ENCODE data around the gene NKD2. TPM values are rescaled to one million over a fixed set of nuclear protein-coding genes. Genes with fewer than 3 reads are reported as not detected.

Gene NKD2
- total and polyA plus RNA-seq, 5 donors from 2014 or later, result not detected

DNA sequence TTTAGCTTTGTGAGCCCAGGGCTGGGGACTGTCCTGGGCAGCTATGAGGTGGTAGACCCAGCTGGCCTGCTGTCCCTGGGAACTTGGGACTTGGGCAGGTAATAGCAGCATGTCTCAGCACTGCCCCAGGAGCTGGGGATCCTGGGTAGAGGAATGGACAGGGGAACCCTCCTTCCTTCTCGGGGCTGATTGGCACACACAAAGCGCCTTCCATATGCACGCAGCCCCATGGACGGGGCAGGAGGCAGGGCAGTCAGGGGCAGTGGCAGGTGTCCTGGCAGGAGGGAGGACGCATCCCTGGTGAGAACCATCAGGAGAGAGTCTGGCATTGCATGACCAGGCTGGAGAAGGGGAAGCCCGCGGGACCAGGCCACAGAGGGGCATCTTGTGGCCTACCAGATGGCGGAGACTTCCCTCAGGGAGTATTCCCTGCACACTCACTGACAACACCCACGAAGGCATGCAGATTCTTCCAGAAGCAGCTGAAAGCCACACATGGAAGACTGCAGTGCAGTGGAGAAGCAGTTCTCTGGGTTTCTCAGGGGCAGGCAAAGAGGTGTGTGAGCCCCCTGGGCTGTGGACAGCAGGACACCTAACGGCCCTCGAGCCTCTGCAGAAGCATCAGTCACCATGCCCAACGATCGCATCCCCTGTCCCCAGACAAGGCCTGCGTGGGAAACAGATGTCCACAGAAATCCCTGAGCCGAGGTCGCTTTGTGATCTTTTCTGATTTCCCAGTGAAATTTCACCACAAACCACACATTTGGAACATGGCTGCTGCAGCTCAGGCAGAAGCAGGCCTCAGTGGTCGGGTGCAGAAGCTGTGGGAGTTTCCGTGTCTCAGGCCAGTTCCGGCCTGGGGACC lies 7.0 kb upstream of the NKD2 start:
- no peak overlapping the region for H3K27ac Mint-ChIP-seq

DNA sequence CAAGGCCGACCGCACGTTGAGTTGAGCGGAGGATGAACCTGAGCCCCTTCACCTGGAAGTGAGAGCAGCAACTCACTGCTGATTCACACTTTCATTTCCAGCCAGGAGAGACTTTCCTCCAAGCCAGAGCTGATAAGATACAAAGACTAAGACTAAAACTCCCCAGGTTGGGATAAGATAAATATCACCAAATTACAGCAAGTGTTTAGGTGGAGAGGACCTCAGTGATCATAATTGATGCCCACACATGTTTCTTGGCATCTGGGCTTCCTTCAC lies 6.4 kb upstream of the NKD2 start:
- Histone ChIP-seq H3K9me3 (ENCODE audit: control insufficient read depth in 2 of 2, low read length in 2 of 2) (no peaks in the 10 kb centered on the region), H3K4me1 (ENCODE audit: control insufficient read depth, insufficient read depth, low read length, poor library complexity, severe bottlenecking) (peaks cover 30% of the 10 kb centered on the region), H3K36me3 (ENCODE audit: control insufficient read depth, insufficient read depth, low read length) (no peaks in the 10 kb centered on the region), H3K4me3 (ENCODE audit: low read depth, low read length) (no peak overlapping the region), H3K27ac (ENCODE audit: insufficient read depth, low read length, poor library complexity, severe bottlenecking) (no peak overlapping the region), H3K27me3 (ENCODE audit: control insufficient read depth, insufficient read depth, low read length) (peaks cover 8% of the 10 kb centered on the region)
- peaks cover 0 to 28% (median 5%) of the 10 kb centered on the region in 4 donors for H3K4me1 Mint-ChIP-seq
- H3K27ac Mint-ChIP-seq, result no peak overlapping the region
- DNase-seq (no peak), ATAC-seq (ENCODE audit: low read depth in 2 of 2) (no peak)
- peak overlapping the region in 1 of 4 donors; percentile 40 for H3K4me3 Mint-ChIP-seq
- H3K36me3 Mint-ChIP-seq, result no peaks in the 10 kb centered on the region
- H3K9me3 Mint-ChIP-seq, result no peaks in the 10 kb centered on the region
- peaks cover 33% of the 10 kb centered on the region for H3K27me3 Mint-ChIP-seq

More for the DNA sequence above, 7.0 kb upstream of the NKD2 start:
- Mint-ChIP-seq H3K4me3 (peak overlapping the region in 1 of 4 donors; percentile 40), H3K36me3 (no peaks in the 10 kb centered on the region), H3K4me1 (peaks cover 0 to 31% (median 9%) of the 10 kb centered on the region in 4 donors), H3K27me3 (peaks cover 27% of the 10 kb centered on the region), H3K9me3 (no peaks in the 10 kb centered on the region)
- no peak for ATAC-seq (ENCODE audit: low read depth in 2 of 2)
- no peak overlapping the region for H3K4me3 ChIP-seq (ENCODE audit: low read depth, low read length)
- peaks cover 8% of the 10 kb centered on the region for H3K27me3 ChIP-seq (ENCODE audit: control insufficient read depth, insufficient read depth, low read length)
- no peaks in the 10 kb centered on the region for H3K36me3 ChIP-seq (ENCODE audit: control insufficient read depth, insufficient read depth, low read length)
- peaks cover 35% of the 10 kb centered on the region for H3K4me1 ChIP-seq (ENCODE audit: control insufficient read depth, insufficient read depth, low read length, poor library complexity, severe bottlenecking)
- H3K27ac ChIP-seq (ENCODE audit: insufficient read depth, low read length, poor library complexity, severe bottlenecking), result no peak overlapping the region
- DNase-seq, result no peak
- H3K9me3 ChIP-seq (ENCODE audit: control insufficient read depth in 2 of 2, low read length in 2 of 2), result no peaks in the 10 kb centered on the region

DNA sequence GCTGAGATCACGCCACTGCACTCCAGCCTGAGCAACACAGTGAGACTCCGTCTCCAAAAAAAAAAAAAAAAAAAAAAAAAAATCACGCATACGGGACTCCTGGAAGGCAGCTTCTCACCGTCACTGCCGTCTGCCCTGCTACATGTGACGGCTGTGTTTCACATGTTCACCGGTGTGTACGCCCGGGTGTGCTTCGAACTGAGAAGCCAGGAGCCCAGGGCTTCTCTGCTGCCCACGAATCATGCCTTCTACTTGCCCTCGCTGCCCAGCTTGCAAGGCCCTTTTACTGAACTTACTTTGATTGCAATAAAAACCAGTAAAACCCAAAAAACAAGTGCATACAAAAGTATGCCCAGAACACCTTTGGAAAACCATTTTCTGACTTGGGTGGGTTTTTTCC lies 5.8 kb upstream of the NKD2 start:
- H3K9me3 Mint-ChIP-seq, result no peaks in the 10 kb centered on the region
- no peak overlapping the region for H3K4me3 ChIP-seq (ENCODE audit: low read depth, low read length)
- no peaks in the 10 kb centered on the region for H3K9me3 ChIP-seq (ENCODE audit: control insufficient read depth in 2 of 2, low read length in 2 of 2)
- peaks cover 8% of the 10 kb centered on the region for H3K27me3 ChIP-seq (ENCODE audit: control insufficient read depth, insufficient read depth, low read length)
- peaks cover 0 to 27% (median 3%) of the 10 kb centered on the region in 4 donors for H3K4me1 Mint-ChIP-seq
- H3K36me3 ChIP-seq (ENCODE audit: control insufficient read depth, insufficient read depth, low read length), result no peaks in the 10 kb centered on the region
- peaks cover 30% of the 10 kb centered on the region for H3K4me1 ChIP-seq (ENCODE audit: control insufficient read depth, insufficient read depth, low read length, poor library complexity, severe bottlenecking)
- peaks cover 39% of the 10 kb centered on the region for H3K27me3 Mint-ChIP-seq
- ATAC-seq (ENCODE audit: low read depth in 2 of 2), result no peak
- DNase-seq, result no peak
- no peak overlapping the region for H3K27ac ChIP-seq (ENCODE audit: insufficient read depth, low read length, poor library complexity, severe bottlenecking)
- H3K4me3 Mint-ChIP-seq, result peak overlapping the region in 2 of 4 donors; percentile 12 to 92
- H3K36me3 Mint-ChIP-seq, result no peaks in the 10 kb centered on the region
- no peak overlapping the region for H3K27ac Mint-ChIP-seq

DNA sequence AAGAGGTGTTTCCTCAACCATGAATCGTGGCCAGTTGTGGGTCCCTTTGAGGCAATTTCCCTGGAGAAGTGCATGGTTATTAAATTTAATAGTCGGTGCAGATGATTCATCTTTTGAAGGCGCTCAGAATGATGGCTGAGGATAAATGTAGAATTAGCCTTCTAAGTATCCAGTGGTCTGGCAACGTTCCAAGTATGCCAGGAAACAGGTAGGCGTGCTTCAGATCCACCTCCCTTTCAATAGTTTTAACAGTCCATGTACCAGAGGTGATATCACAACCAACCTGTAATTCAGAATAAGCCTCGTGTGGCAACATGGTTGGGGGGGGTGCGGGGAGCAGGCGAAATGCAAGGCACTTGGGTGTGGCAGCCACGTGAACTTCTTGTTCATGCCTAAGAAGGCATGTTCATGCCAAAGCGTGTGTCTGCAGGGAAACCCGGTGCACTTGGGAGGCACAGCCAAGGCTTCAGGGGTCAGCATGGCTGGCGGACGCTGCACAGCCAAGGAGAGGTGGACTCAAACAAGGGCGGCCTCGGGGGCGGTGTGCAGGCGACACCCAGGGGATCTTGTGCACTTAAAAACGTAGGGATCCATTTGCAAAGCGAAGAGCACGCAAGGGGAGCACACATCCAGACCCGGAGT lies 5.2 kb upstream of the NKD2 start:
- H3K4me1 ChIP-seq (ENCODE audit: control insufficient read depth, insufficient read depth, low read length, poor library complexity, severe bottlenecking), result peaks cover 30% of the 10 kb centered on the region
- H3K9me3 ChIP-seq (ENCODE audit: control insufficient read depth in 2 of 2, low read length in 2 of 2), result no peaks in the 10 kb centered on the region
- H3K27me3 Mint-ChIP-seq, result peaks cover 43% of the 10 kb centered on the region
- H3K9me3 Mint-ChIP-seq, result no peaks in the 10 kb centered on the region
- H3K4me3 Mint-ChIP-seq, result peak overlapping the region; percentile 12 to 92 (median 59)
- DNase-seq, result peak in 1 of 3 donors; percentile 35
- no peak overlapping the region for H3K4me3 ChIP-seq (ENCODE audit: low read depth, low read length)
- no peak for ATAC-seq (ENCODE audit: low read depth in 2 of 2)
- no peak overlapping the region for H3K27ac Mint-ChIP-seq
- H3K36me3 ChIP-seq (ENCODE audit: control insufficient read depth, insufficient read depth, low read length), result no peaks in the 10 kb centered on the region
- no peaks in the 10 kb centered on the region for H3K36me3 Mint-ChIP-seq
- no peak overlapping the region for H3K27ac ChIP-seq (ENCODE audit: insufficient read depth, low read length, poor library complexity, severe bottlenecking)
- peaks cover 0 to 30% (median 3%) of the 10 kb centered on the region in 4 donors for H3K4me1 Mint-ChIP-seq
- peaks cover 10% of the 10 kb centered on the region for H3K27me3 ChIP-seq (ENCODE audit: control insufficient read depth, insufficient read depth, low read length)

DNA sequence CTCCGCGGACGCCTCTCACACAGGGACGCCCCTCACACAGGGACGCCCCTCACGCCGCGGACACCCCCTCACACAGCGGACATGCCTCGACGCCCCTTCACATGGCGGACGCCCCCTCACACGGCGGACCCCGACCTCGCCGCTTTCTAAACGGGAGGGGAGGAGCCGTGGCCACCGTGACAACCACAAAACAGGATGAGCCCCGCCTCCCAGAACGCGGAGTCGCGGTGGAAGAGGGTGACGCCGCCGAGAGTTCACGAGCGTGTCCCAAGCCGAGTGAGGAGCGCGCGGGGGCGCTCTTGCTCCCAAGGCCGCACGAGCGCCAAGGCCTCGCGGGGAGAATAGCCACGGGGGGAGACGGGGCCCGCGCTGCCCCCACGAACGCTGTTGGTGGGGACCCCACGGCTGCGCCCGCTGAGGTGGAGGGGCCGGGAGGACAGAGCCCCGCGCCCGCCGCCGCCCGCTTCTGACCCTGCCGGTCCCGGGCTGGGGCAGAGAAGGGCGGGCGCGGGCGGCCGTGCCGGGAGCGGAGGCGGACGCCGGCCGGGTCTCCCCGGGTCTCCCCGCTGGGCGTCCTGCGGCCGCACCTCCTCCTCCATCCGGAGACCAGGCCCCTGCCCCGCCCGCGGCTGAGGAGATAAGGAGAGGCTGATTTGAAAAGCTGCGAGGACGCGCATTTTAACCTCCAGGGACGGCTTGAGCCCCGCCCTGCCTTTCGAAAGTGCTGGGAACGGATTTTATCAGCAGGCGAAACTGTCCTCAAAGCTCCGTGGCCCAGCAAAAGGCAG lies 3.9 kb upstream of the NKD2 start:
- H3K27me3 ChIP-seq (ENCODE audit: control insufficient read depth, insufficient read depth, low read length), result peaks cover 10% of the 10 kb centered on the region
- DNase-seq (peak in 2 of 3 donors; percentile 30 to 64), ATAC-seq (ENCODE audit: low read depth in 2 of 2) (peak in 1 of 2 donors; percentile 47)
- H3K4me1 ChIP-seq (ENCODE audit: control insufficient read depth, insufficient read depth, low read length, poor library complexity, severe bottlenecking), result peaks cover 30% of the 10 kb centered on the region
- Mint-ChIP-seq H3K27ac (no peak overlapping the region), H3K4me1 (peaks cover 0 to 30% (median 3%) of the 10 kb centered on the region in 4 donors), H3K9me3 (no peaks in the 10 kb centered on the region), H3K27me3 (peaks cover 44% of the 10 kb centered on the region), H3K36me3 (no peaks in the 10 kb centered on the region), H3K4me3 (peak overlapping the region in 3 of 4 donors; percentile 27 to 68 (median 66))
- H3K9me3 ChIP-seq (ENCODE audit: control insufficient read depth in 2 of 2, low read length in 2 of 2), result no peaks in the 10 kb centered on the region
- no peaks in the 10 kb centered on the region for H3K36me3 ChIP-seq (ENCODE audit: control insufficient read depth, insufficient read depth, low read length)
- no peak overlapping the region for H3K4me3 ChIP-seq (ENCODE audit: low read depth, low read length)
- no peak overlapping the region for H3K27ac ChIP-seq (ENCODE audit: insufficient read depth, low read length, poor library complexity, severe bottlenecking)

DNA sequence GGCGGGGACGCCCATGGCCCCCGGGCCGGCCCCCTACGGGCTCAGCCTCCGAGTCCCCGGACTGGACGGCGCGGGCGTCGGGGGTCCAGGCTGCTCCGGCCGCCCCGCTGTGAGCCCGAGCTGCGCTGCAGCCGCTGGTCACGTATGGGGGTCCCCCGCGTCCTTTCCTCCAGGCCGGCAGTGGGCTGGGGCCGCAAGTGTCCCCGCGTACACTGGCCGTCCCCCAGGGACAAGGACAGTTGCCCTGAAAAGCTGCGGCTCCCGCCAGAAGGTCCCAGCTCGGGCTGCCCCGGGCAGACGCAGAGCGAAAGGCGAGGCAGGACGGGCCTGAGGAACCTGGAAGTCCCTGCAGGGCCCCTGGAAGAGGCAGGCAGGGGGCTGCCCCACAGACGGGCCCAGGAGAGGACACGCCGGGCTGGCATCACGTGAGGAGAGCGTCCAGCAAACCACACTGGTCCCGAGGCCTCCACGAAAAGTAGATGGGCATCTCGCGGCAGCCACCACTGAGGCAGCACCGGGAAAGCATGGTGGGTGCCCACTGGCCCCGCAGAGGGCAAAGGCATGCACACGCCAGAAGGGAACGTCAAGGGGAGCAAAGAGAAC lies 3.3 kb upstream of the NKD2 start:
- no peaks in the 10 kb centered on the region for H3K9me3 ChIP-seq (ENCODE audit: control insufficient read depth in 2 of 2, low read length in 2 of 2)
- Mint-ChIP-seq H3K27me3 (peaks cover 50% of the 10 kb centered on the region), H3K27ac (no peak overlapping the region), H3K9me3 (no peaks in the 10 kb centered on the region), H3K4me3 (peak overlapping the region in 2 of 4 donors; percentile 6 to 75), H3K4me1 (peaks cover 0 to 35% (median 5%) of the 10 kb centered on the region in 4 donors), H3K36me3 (no peaks in the 10 kb centered on the region)
- H3K4me3 ChIP-seq (ENCODE audit: low read depth, low read length), result no peak overlapping the region
- H3K27ac ChIP-seq (ENCODE audit: insufficient read depth, low read length, poor library complexity, severe bottlenecking), result no peak overlapping the region
- no peaks in the 10 kb centered on the region for H3K36me3 ChIP-seq (ENCODE audit: control insufficient read depth, insufficient read depth, low read length)
- H3K4me1 ChIP-seq (ENCODE audit: control insufficient read depth, insufficient read depth, low read length, poor library complexity, severe bottlenecking), result peaks cover 30% of the 10 kb centered on the region
- ATAC-seq (ENCODE audit: low read depth in 2 of 2) (no peak), DNase-seq (no peak)
- H3K27me3 ChIP-seq (ENCODE audit: control insufficient read depth, insufficient read depth, low read length), result peaks cover 10% of the 10 kb centered on the region

DNA sequence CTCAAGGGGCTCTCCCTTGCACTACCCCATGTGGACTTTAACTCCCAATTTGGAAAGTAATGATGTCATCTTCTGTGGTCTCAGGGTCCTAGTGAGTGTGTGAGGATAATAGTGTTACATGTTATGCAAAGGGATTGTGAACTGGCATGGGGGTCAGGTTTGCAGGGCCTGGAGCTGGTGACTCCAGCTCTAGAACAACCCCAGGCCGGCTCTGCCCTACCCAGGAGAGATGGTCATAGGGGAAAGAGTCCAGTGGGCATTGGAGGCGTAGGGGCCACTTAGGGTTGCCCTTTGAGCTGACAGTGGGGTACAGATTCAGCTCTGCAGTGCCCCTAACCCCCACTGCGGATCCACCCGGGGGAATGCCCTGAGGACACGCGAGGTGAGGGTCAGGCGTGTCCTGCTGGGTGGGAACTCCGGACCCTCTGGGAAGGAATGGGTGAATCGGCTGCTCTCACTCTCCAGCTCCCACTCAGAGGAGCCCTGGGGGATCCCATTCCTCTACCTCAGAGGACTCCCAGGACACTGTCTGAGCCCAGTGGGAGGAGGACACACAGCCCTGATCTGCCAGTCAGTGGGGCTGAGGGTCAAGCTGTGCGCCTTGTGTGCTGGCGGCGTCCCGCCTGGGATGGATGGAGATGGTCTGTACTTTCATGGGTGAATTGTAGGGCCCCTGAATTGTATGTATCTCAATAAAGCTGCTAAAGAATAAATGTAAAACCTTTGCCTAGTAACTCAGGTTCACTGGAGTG lies 2.5 kb upstream of the NKD2 start:
- H3K9me3 Mint-ChIP-seq, result no peaks in the 10 kb centered on the region
- Histone ChIP-seq H3K27ac (ENCODE audit: insufficient read depth, low read length, poor library complexity, severe bottlenecking) (no peak overlapping the region), H3K9me3 (ENCODE audit: control insufficient read depth in 2 of 2, low read length in 2 of 2) (no peaks in the 10 kb centered on the region), H3K36me3 (ENCODE audit: control insufficient read depth, insufficient read depth, low read length) (no peaks in the 10 kb centered on the region), H3K27me3 (ENCODE audit: control insufficient read depth, insufficient read depth, low read length) (peaks cover 10% of the 10 kb centered on the region), H3K4me3 (ENCODE audit: low read depth, low read length) (no peak overlapping the region), H3K4me1 (ENCODE audit: control insufficient read depth, insufficient read depth, low read length, poor library complexity, severe bottlenecking) (peaks cover 30% of the 10 kb centered on the region)
- ATAC-seq (ENCODE audit: low read depth in 2 of 2) (no peak), DNase-seq (no peak)
- no peaks in the 10 kb centered on the region for H3K36me3 Mint-ChIP-seq
- peaks cover 0 to 38% (median 5%) of the 10 kb centered on the region in 4 donors for H3K4me1 Mint-ChIP-seq
- H3K27me3 Mint-ChIP-seq, result peaks cover 53% of the 10 kb centered on the region
- H3K27ac Mint-ChIP-seq, result no peak overlapping the region
- peak overlapping the region; percentile 6 to 84 (median 50) for H3K4me3 Mint-ChIP-seq
